ENCODE measurements around the gene TDRD7.
"Not testable (repeated sequence)": the region's sequence is repeated elsewhere in the genome, so short reads cannot be mapped to it uniquely, and the experiment has no call there.

Gene TDRD7

DNA sequence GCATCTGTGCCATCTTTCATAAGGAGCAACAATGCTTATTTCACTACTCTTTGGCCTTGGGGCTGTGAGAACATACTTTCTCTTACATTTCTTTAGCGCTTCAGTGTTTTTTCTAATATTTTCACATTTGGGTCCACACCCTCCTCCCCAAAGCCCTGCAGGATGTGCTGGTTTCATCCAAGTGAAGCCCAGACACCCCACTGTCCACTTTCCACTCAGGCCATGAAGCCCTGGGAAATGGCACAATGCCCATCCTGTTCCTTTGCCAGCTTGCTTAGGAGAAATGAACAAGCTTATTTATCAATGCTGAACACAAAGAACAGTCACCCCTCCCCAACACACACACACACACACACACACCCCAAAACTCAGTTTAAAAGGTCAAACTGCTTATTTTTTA, 72.2 kb downstream of the TDRD7 start:
- DNase-seq, result no peak

DNA sequence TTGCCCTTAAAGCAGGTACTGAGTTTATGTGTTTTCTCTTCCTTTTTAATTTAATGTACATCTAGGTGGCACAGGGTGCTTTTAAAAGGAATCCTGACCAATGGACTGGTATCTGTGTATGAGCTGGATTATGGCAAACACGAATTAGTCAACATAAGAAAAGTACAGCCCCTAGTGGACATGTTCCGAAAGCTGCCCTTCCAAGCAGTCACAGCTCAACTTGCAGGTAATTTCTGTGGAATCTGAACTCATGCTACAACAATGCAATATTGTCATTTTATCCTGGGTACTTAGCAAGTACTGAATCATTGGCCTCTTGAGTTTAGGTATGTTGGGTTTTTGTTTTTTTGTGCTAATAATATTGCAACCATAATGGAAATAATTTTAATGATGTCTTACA, 75.2 kb downstream of the TDRD7 start:
- peak in 1 of 2 experiments; percentile 14 for DNase-seq

DNA sequence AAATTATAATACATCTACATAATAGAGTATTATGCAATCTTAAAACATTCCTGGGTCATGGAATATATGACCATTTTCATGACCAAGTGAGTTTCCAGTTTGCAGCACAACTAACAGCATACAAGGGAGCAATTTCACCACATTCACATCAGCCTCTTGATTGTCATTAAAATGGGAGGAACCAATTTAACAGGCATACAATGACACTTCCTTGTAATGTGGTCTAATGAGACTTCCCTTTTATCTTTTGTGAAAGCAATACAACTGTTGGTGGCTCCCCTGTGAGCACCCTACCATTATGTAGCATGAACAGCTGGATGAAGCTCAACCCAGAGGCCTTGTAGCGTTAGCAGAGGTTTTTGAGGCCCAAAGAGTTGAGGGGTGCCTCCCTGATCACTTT, 76.0 kb downstream of the TDRD7 start:
- peak; percentile 28 to 42 for DNase-seq

DNA sequence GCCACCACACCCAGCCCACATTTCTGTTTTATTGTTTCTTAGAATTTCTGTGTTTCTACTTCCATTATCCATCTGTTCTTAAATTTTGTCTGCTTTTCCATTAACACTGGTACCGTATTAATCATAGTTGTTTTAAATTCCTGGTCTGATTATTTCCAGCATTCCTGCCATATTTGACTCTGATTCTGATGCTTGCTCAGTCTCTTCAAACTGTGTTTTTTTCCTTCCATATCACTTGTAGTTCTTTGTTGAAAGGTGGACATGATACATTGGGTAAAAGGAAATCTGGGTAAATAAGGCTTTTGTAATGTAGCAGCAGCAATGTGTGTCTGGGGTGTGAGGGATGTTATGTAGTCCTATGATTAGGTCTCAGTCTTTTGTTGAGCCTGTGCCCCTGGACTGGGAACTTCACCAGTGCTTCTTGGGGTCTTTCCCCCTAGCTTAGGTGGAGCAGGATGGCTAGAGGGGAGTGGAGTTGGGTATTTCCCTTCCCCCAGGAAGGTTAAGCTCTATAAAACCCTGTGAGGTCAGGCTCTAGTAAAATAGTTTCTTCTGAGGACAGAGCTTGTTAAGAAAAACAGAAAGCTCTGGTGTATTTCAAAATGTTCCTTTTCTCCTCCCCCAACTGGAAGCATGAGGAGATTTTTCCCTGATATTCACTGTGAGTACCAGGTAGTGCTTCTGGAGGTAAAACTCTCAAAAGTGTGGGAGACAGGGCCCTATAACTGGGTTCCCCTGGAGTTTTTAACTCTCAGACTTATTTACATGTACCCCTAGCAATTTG, 79.5 kb downstream of the TDRD7 start:
- DNase-seq, result no peak

DNA sequence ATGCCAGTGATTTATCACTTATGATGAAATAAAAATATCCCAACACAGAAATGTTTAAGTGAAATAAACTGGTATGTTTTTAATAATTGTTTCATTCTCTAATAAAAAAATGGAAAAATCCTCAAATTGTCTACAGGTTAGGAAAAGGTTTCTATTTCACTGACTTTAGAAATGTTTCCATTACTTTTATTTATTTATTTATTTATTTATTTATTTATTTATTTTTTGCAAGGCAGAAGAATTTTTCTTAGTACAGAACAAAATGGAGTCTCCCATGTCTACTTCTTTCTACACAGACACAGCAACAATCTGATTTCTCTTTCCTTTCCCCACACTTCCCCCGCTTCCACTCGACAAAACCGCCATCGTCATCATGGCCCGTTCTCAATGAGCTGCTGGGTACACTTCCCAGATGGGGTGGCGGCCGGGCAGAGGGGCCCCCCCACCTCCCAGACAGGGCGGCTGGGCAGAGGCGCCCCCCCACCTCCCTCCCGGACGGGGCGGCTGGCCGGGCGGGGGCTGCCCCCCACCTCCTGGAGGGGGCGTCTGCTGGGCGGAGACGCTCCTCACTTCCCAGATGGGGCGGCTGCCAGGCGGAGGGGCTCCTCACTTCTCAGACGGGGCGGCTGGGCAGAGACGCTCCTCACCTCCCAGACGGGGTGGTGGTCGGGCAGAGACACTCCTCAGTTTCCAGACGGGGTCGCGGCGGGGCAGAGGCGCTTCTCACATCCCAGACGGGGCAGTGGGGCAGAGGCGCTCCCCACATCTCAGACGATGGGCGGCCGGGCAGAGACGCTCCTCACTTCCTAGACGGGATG, 85.9 kb downstream of the TDRD7 start:
- DNase-seq, result not testable (repeated sequence)

DNA sequence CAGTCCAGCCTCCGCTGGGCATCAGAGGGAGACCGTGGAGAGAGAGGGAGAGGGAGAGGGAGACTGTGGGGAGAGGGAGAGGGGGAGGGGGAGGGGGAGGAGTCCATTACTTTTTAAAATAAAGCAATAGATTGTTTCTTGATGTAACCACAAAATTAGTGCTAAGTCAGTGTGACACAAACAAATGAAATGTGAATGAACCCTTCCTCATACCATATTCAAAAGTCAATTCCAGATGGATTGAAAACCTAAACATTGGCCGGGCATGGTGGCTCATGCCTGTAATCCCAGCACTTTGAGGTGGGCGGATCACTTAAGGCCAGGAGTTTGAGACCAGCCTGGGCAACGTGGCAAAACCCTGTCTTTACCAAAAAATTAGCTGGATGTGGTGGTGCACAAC, 87.0 kb downstream of the TDRD7 start:
- not testable (repeated sequence) for DNase-seq

DNA sequence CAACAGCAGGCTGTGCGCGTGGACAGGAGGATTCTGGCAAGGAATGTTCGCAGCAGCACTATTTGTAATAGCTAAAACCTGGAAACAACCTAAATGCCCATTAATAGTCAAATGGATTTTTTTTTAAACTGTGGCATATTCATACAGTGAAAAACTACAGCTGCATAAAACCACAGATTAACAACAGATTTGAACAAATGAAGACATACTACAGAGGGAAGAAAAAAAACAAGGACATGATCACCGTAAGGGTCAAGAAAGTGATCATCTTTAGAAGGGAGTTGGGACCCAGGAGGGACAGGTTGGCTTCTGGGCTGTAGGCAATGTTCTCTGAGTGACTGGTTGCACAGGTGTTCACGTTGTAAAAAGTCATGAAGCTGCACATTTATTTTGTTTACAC, 88.4 kb downstream of the TDRD7 start:
- DNase-seq, result no peak

DNA sequence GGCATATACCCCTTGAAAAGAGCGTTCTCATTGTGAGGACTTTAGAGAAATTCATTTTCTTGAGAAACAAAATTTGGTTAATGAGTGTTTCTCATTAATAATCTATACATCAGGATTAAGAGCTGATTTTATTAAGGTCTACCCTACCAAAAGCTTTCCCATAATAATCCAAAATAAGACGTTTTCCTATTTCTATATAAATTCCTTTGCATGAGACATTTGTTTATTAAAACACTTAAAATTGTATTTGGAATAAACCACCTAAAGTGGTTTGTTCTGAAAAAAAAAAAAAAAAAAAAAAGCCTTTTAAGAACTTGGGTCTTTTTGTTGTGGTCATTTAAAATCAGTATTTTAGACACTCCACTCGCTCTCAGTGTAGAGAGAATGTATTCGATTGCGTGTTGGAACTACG, 88.9 kb downstream of the TDRD7 start:
- DNase-seq, result no peak

DNA sequence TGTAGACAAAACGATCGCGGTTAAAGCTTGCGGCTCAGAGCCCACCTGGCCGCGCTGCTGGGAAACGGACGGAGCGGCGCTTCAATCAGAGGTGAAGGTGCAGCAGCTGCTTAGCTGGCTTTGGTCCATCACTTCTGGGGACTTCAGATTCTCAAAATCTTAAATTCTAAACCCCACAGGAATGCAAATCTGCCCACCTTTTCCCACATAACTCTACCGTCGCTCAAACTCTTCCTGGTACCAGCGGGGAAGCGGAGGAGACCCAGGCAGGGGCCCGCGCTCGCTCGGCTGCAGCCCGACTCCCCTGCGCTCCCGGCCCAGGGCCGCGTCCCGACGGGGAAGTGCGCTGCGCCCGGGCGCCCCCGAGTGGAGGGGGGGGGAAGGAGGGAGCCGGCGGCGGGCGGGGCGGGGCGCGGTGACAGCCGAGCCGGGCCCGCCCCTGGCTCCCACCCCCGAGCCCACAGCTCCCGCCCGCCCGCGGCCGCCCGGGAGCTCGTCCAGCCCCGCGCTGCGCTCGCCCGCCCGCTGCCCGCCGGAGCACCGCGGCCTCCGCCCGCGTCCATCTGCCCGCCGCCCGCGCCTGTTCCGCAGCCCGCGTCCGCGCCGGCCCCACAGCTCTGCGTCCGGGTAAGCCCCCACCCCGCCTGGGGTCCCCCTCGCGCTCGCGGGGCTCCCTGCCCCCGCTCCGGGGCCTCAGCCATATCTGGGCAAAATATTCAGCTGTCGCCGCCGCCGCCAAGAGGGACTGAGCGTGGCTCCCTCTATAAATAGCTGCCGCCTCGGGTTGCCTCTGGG, 89.5 kb downstream of the TDRD7 start, which contains the start of gene TMOD1:
TMOD1 (plus strand) TSS at position 490 of the 795 bp plus-strand sequence. CDS start 22,523 bp downstream, outside the sequence.
- DNase-seq, result peak; percentile 28 to 35

DNA sequence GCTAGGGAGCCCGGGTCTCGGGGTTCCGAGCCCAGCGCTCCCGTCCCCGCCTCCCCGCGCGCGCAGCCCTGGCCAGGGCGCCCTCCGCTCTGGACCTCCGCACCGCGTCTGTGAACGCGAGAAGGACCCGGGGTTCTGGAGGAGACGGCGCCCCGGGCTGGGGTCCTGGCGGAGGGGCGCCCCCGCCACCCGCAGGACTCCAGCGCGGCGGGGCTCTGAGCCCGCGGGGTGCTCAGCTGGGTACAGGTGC, 90.0 kb downstream of the TDRD7 start:
- no peak for DNase-seq

DNA sequence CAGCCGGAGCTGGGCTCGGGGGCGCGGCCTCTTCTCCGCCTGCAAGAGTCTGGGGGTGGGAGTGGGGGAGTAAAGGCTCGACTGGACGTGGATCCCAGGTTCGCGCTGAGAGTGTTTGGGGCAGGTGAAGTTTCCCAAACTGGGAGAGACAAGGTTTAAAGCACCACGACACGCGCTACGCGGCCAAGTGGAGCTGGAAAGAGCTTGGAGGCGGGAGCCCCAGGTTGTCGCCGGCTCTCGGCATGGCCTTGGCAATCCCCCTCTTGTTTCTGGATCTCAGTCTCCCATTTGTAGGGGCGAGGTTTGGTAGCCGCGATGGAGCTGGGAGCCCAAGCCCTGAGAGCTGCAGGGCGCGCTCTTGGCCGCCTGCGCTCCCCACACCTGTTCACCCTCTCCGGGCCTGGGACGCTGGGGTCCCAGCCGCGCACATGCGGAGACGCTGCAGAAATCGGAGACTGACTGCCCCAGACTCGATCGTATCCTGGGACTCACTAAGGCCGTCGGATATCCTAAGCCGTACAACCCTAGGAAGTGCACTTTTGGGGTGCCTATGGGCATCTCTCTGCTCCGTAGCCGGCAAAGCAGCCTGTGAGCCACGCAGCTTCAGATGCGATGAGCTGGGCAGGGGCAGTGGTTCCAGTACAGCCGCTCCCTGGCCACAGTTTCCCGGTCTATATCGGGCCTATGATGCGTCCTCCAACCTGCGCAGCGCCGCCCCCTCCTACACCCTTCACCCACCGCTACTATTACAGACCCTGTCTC, 90.5 kb downstream of the TDRD7 start:
- DNase-seq, result no peak

DNA sequence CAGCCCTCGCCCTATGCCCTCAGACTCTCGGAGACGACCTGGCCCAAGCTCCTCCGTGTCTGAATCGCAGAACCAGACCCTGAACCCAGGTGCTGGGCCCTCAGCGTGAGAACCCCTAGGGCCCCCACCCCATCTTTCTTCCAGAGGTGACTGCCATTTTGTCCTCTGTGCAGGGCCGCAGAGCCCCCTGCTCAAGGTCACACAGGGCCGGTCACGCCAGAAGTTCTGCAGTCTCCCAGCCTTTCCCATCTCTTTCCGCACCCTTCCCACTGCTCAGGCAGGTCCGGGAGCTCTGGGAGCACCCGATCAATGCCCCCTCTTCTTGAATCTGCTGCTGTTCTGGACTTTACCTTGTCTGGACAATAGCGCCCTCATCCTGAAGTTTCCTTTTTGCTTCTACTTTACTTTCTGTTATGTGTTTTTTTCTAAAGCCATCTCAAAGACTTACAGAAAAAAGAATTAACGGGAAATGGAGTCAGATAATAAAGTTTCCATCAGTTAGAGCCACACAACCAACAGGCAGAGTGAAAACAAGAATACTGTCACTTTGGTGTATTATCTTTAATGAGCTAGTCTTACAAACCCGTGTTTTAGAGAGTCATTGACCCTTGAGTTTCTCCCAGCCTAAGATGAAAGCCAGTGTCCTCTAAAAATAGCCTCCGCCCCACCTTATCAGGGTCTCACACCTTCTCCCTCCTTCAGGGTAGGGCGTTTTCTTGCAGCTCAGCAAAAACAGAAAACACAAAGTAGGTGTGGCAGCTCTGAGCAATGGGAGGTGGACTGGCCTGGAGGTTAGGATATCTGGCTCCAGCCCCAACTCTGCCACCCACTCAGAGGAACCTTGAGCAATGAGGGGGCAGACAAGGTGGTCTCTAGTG, 91.3 kb downstream of the TDRD7 start:
- DNase-seq, result no peak

DNA sequence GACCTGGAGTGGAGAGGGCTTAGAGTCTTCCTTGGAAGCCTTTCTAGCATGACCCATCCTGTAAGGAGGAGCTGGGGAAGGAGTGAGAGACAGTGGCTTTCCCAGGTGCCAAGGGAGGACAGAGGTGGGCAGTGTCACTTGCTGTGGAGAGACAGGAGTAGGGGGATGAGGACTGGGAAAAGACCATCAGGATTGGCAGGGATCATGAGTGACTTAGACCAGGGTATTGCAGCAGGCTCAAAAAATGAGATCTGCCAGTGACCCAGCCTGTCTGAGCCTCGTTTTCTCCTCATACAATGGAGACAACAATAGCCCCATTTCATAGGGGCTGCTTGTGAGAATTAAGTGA, 91.9 kb downstream of the TDRD7 start:
- no peak for DNase-seq

DNA sequence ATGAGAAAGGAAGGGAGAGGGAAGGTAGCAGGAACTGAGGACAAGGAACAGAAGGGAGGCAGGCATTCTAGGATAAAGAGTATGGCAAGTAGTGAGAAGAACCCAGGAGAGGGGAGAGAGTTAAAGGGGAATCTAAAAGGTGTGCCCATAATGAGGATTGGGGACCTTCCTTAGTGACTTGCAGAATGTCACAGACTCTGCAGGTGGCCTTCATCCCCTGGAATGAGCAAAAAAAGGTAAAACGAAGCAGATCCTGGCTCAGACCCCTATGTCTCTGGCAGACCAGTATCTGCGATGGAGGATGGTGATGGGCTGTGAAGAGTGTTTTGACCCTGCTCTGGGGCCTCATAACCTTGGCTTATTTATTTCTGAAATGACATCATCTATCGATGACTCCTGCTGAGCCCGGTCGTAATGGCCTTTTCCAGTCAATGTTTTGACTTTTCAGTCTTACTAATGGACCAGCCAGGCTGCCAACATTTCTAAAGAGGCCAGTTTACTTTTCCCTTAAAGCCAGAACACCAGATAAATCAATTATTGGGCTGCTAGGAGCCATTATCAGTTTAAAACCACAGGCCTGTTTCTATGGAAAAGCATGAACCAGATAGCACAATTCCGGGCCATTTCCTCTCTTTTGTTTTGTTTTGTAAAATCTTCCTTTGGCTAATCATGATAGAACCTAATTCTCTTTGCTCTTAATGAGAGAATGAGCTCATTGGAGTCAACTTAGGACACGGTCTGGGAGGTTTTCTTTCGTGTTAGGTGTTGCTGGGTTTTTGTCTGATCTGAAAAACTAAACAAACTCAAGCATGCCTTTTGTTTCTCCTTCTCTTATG, 92.7 kb downstream of the TDRD7 start:
- no peak for DNase-seq

DNA sequence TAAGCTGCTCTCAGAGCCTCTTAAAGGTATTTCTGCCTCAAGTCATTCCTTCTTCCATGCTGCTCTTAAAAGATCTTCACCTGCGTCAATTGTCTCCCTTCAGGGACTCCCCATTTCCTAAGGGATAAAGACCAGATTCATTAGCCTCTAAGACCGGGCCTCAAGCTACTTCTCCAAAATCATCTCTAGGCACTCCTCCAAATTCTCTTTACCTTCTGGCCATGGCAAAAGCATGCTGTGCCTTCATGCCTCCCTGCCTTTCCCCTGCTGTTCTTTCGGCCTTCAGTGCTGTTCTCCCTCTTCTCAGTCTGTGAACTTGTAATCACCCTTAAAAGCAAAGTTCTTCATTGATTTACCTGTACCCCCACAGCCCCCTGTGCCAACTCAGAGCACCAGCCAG, 93.9 kb downstream of the TDRD7 start:
- DNase-seq, result no peak

DNA sequence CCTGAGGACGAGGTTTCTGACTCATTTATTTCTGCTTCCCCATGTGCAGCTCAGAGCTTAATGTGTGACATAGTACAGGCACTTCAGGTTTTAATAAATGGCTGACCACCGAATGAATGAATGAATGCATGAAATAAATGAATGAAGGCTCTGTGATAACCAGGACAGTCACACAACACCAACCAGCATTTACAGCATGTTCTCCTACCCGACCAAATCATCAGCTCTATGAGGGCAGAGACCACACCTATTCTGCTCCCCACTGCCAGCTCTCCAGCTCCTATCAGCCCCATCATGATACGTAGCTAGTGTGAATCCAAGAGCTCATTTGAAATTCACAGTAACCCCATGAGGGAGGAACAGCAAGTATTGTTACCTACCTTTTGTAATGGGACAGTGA, 94.4 kb downstream of the TDRD7 start:
- no peak for DNase-seq

DNA sequence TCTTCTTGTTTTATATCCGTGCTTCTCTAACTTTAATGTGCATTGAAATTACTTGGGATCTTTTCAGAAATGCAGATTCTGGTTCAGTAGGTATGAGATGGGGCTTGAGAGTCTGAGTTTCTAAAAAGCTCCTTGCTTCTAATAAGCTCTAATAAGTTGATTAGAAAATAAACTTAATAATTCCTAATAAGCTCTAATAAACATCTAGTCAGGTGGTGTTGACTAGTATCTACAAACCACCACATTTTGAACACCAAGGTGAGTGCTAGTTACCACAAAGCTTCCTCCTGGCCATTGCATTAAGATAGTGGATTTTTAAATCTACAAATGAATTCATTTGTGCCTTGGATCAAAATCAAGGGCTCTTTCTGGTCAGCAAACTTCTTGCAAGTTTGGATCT, 94.9 kb downstream of the TDRD7 start:
- no peak for DNase-seq

DNA sequence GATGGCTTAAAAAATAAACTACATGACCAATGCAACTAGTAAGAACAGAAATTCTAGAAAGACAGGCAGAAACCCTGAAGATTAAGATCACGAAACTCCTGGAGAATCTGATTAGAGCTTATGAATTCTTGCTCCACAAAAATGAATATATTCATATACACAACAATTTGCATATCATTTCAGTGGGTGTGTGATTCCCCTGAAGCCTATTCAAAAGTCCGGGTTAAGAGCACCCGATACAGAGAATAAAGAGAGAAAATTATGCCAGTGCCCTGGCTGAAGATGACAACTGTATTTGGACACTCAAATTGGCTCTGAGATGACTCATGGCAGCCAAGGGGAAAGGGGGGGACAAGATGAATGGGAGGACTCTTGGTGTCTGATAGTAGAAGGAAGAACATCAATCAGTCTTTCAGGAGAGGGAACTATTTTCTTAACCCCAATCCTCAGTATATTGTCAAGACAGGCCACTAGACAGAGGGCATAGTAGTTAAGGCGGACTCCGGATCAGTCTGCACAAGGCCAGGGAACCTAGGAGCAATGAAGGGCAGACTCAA, 95.6 kb downstream of the TDRD7 start:
- DNase-seq, result no peak

DNA sequence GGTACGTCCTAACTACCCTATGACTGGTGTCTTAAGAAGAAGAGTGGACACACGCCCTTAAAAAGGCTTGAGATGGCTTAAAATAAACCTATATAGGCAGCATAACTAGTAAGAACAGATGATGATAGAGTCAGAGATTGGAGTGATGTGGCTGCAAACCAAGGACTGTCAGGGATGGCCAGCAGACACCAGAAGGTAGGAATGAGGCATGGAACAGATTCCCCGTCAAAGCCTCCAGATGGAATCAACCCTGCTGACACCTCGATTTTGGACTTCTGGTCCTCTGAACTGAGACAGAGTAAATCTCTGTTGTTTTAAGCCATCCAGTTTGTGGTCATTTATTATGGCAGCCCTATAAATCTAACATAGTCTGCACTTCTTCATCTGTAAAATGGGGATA, 97.0 kb downstream of the TDRD7 start:
- DNase-seq, result no peak

DNA sequence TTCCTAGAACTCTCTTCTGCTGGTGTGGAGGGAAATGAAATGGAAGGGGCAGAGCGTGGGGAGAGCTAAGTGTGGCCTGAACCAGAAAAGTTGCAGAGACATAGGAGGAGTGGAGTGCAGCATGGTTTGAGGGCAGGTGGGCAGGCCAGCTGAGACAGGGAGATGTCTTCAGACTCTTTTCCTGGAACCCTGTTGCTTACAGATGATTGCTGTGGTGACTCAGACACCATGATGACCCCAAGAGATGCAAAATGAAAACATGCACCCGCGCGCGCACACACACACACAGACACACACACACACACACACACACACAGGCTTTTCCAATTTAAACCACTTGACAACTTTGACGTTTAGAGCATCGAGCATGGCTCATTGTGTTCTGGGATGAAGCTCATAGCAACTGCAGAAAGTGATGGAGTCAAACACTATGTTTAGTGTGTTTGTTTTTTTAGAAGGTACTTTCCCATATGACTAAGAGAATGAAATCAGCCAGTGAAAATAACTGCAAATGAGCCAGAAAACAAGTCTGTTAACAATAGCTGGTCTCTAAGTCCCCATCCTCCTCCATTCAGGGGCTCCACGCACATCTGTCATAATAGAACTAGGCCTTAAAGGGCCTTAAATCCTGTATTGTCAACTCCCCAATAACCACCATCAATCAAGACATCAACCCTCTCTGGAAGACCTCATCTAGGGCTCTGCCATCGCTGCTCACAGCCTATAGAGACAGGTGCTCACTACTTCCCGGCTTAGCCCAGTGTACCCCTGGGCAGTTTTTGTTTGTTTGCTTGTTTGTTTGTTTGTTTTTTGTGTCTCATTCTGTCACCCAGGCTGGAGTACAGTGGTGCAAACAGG, 99.1 kb downstream of the TDRD7 start:
- DNase-seq, result no peak

Data from Kasumi-1 (cell line).